H9 (cell line): ENCODE measurements around the gene KRTAP1-1. TPM values are rescaled to one million over a fixed set of nuclear protein-coding genes. Genes with fewer than 3 reads are reported as not detected.

Experiments
- DNase-seq: peaks from one replicate; pipeline ENCODE4 v3.0.0-alpha.2; 2017
- H2AFZ ChIP-seq: one replicate; pipeline ENCODE4 v1.6.1; 2013; ENCODE audit warnings: mild to moderate bottlenecking, low read length, control low read depth, moderate library complexity
- H2AK5ac ChIP-seq: 2 replicates; pipeline ENCODE4 v1.6.1; 2013; ENCODE audit warnings: low read length, control low read depth, mixed read lengths; ENCODE audit not compliant: insufficient read length
- H2BK120ac ChIP-seq: one replicate; pipeline ENCODE4 v1.6.1; 2013; ENCODE audit warnings: low read depth, mild to moderate bottlenecking, low read length, control low read depth, inconsistent platforms; ENCODE audit not compliant: poor library complexity, severe bottlenecking
- H2BK12ac ChIP-seq: 2 replicates; pipeline ENCODE4 v1.6.1; 2013; ENCODE audit warnings: low read length, control low read depth, mixed read lengths, low read depth; ENCODE audit not compliant: insufficient read length
- H2BK15ac ChIP-seq: 2 replicates; pipeline ENCODE4 v1.6.1; 2013; ENCODE audit warnings: low read depth, low read length, control low read depth
- H2BK20ac ChIP-seq: one replicate; pipeline ENCODE4 v1.6.1; 2013; ENCODE audit warnings: low read depth, mild to moderate bottlenecking, low read length, control low read depth, inconsistent platforms; ENCODE audit not compliant: poor library complexity, severe bottlenecking
- H2BK5ac ChIP-seq: 2 replicates; pipeline ENCODE4 v1.6.1; 2013; ENCODE audit warnings: low read length, control low read depth, mixed read lengths; ENCODE audit not compliant: insufficient read length
- H3K14ac ChIP-seq: 2 replicates; pipeline ENCODE4 v1.6.1; 2013; ENCODE audit warnings: low read length, control low read depth; ENCODE audit not compliant: insufficient read depth
- H3K18ac ChIP-seq: 2 replicates; pipeline ENCODE4 v1.6.1; 2013; ENCODE audit warnings: low read depth, mild to moderate bottlenecking, mixed read lengths, low read length, control low read depth; ENCODE audit not compliant: insufficient read length
- H3K23ac ChIP-seq: 2 replicates; pipeline ENCODE4 v1.6.1; 2013; ENCODE audit warnings: low read length, control low read depth, mixed read lengths, low read depth; ENCODE audit not compliant: insufficient read length
- H3K23me2 ChIP-seq: 2 replicates; pipeline ENCODE4 v1.6.1; 2013; ENCODE audit warnings: low read depth, mild to moderate bottlenecking, mixed read lengths, low read length, control low read depth; ENCODE audit not compliant: insufficient read length, poor library complexity, severe bottlenecking
- H3K27ac ChIP-seq: 2 replicates; pipeline ENCODE4 v1.5.1; 2013; ENCODE audit warnings: low read length, control low read depth, mixed read lengths, low read depth; ENCODE audit not compliant: insufficient read length
- H3K27me3 ChIP-seq: 2 replicates; pipeline ENCODE4 v1.6.1; 2013; ENCODE audit warnings: low read length, control low read depth, inconsistent platforms; ENCODE audit not compliant: insufficient read depth
- H3K4ac ChIP-seq: 2 replicates; pipeline ENCODE4 v1.6.1; 2013; ENCODE audit warnings: low read depth, mild to moderate bottlenecking, control low read depth, inconsistent platforms, low read length, moderate library complexity
- H3K4me1 ChIP-seq: 2 replicates; pipeline ENCODE4 v1.6.1; 2013; ENCODE audit warnings: low read length, control low read depth, inconsistent platforms; ENCODE audit not compliant: insufficient read depth
- H3K4me2 ChIP-seq: 2 replicates; pipeline ENCODE4 v1.6.1; 2013; ENCODE audit warnings: low read length, control low read depth, mixed read lengths; ENCODE audit not compliant: insufficient read length, insufficient read depth
- H3K56ac ChIP-seq: 2 replicates; pipeline ENCODE4 v1.6.1; 2013; ENCODE audit warnings: low read depth, mild to moderate bottlenecking, mixed read lengths, low read length, control low read depth; ENCODE audit not compliant: insufficient read length
- H3K79me1 ChIP-seq: 2 replicates; pipeline ENCODE4 v1.6.1; 2013; ENCODE audit warnings: low read depth, mild to moderate bottlenecking, moderate library complexity, low read length, control low read depth, inconsistent platforms; ENCODE audit not compliant: insufficient read depth, poor library complexity, severe bottlenecking
- H3K79me2 ChIP-seq: 2 replicates; pipeline ENCODE4 v1.6.1; 2013; ENCODE audit warnings: low read length, control low read depth, inconsistent platforms; ENCODE audit not compliant: insufficient read depth
- H3K9ac ChIP-seq: 2 replicates; pipeline ENCODE4 v1.6.1; 2013; ENCODE audit warnings: low read length, control low read depth, mixed read lengths; ENCODE audit not compliant: insufficient read length; ENCODE audit errors: extremely low read depth
- H3K9me3 ChIP-seq: one replicate; pipeline ENCODE4 v1.6.1; 2013; ENCODE audit warnings: low read depth, low read length, inconsistent platforms; ENCODE audit not compliant: control insufficient read depth
- H3T11ph ChIP-seq: one replicate; pipeline ENCODE4 v1.6.1; 2013; ENCODE audit warnings: mild to moderate bottlenecking, low read length, control low read depth, inconsistent platforms
- H4K20me1 ChIP-seq: one replicate; pipeline ENCODE4 v1.6.1; 2013; ENCODE audit not compliant: control insufficient read depth, insufficient read length, insufficient read depth
- H4K5ac ChIP-seq: 2 replicates; pipeline ENCODE4 v1.6.1; 2013; ENCODE audit warnings: low read depth, mild to moderate bottlenecking, mixed read lengths, low read length, control low read depth; ENCODE audit not compliant: insufficient read length
- H4K8ac ChIP-seq: replicated peaks from 2 replicates; pipeline ENCODE4 v1.6.1; 2013; ENCODE audit warnings: low read length, control low read depth, mixed read lengths, low read depth; ENCODE audit not compliant: insufficient read length
- H4K91ac ChIP-seq: 2 replicates; pipeline ENCODE4 v1.6.1; 2013; ENCODE audit warnings: low read depth, mild to moderate bottlenecking, moderate library complexity, mixed read lengths, low read length, control low read depth; ENCODE audit not compliant: insufficient read length
- H3K27ac Mint-ChIP-seq, 3 experiments: 2 replicates in 2 of 3; 3 replicates in 1 of 3; pipeline ENCODE4 v1.8.0; 2020 to 2021; ENCODE audit warnings: mixed read lengths in 3 of 3, mild to moderate bottlenecking in 1 of 3, moderate library complexity in 1 of 3
- H3K27me3 Mint-ChIP-seq: 2 replicates; pipeline ENCODE4 v1.8.0; 2021; ENCODE audit warnings: low read depth, mild to moderate bottlenecking, moderate library complexity, mixed read lengths
- H3K36me3 Mint-ChIP-seq, 3 experiments: 2 replicates in 2 of 3; 3 replicates in 1 of 3; pipeline ENCODE4 v1.8.0; 2020 to 2021; ENCODE audit warnings: low read depth in 3 of 3, mixed read lengths in 3 of 3; ENCODE audit not compliant: insufficient read depth in 1 of 3
- H3K4me1 Mint-ChIP-seq, 2 experiments: 2 replicates each; pipeline ENCODE4 v1.8.0; 2020; ENCODE audit warnings: mixed read lengths in 2 of 2
- H3K4me3 Mint-ChIP-seq, 2 experiments: 2 replicates in 1 of 2; 3 replicates in 1 of 2; pipeline ENCODE4 v1.8.0; 2020 to 2021; ENCODE audit warnings: mild to moderate bottlenecking in 2 of 2, mixed read lengths in 2 of 2, moderate library complexity in 1 of 2
- H3K9me3 Mint-ChIP-seq, 2 experiments: 2 replicates in 1 of 2; 3 replicates in 1 of 2; pipeline ENCODE4 v1.8.0; 2020; ENCODE audit warnings: mild to moderate bottlenecking in 2 of 2, mixed read lengths in 2 of 2, moderate library complexity in 1 of 2
- CTCF ChIP-seq: fragments of 200-600 bp; sonication (generic); conservative IDR thresholded peaks from 3 replicates; pipeline ENCODE4 v1.8.0; 2021; ENCODE audit warnings: antibody characterized with exemption, mild to moderate bottlenecking
- WGBS: extraction: QIAGEN DNeasy Blood & Tissue Kit; methylation state at CpG from one replicate; pipeline ENCODE4 v1.1.7; 2013; ENCODE audit warnings: missing lambda C conversion rate, low lambda C conversion rate, mixed read lengths; ENCODE audit not compliant: insufficient read length; ENCODE audit errors: extremely low coverage; 5-methylcytosine and 5-hydroxymethylcytosine counted together
- total RNA-seq: library from RNA; stranded (reverse); gene quantifications from 2 replicates; pipeline ENCODE4 v1.2.1, GENCODE V29; 2021

KRTAP1-1 gene
- total RNA-seq, 1 experiment from 2014 or later: not detected

GRCh38 chr17:41049110-41049509 lies 7.9 kb upstream of the KRTAP1-1 start:
- Mint-ChIP-seq H3K4me3 (no peak overlapping the region), H3K27me3 (no peaks in the 10 kb centered on the region), H3K36me3 (no peaks in the 10 kb centered on the region; a peak in 1 of 7 replicates), H3K9me3 (peaks cover 0 to 6% of the 10 kb centered on the region in 2 experiments; a peak in 2 of 5 replicates), H3K27ac (peak overlapping the region in 1 of 3 experiments; percentile 60; a peak in 1 of 7 replicates), H3K4me1 (peaks cover 19% of the 10 kb centered on the region in 2 experiments)
- H3K23ac ChIP-seq: no peak overlapping the region
- no peaks in the 10 kb centered on the region for H3K23me2 ChIP-seq
- H3K56ac ChIP-seq: no peak overlapping the region
- H3K18ac ChIP-seq: no peak overlapping the region
- no peak overlapping the region for H4K8ac ChIP-seq
- H3K4ac ChIP-seq: no peak overlapping the region
- H4K91ac ChIP-seq: no peak overlapping the region
- H3K79me2 ChIP-seq: no peaks in the 10 kb centered on the region
- H4K20me1 ChIP-seq: no peaks in the 10 kb centered on the region
- TF ChIP-seq CTCF: no peak
- no peak overlapping the region for H3K4me2 ChIP-seq
- H3K9ac ChIP-seq: no peak overlapping the region
- H3K9me3 ChIP-seq: no peaks in the 10 kb centered on the region
- no peak overlapping the region for H3K27ac ChIP-seq
- H2AFZ ChIP-seq: no peak overlapping the region
- no peak overlapping the region for H2BK12ac ChIP-seq
- no peak for DNase-seq
- H3K79me1 ChIP-seq: no peaks in the 10 kb centered on the region
- no peak overlapping the region for H2BK20ac ChIP-seq
- no peak overlapping the region for H2BK5ac ChIP-seq
- no peak overlapping the region for H2AK5ac ChIP-seq
- no peaks in the 10 kb centered on the region for H3K27me3 ChIP-seq
- H3K14ac ChIP-seq: no peak overlapping the region
- H2BK15ac ChIP-seq: no peak overlapping the region
- no CpG with 5 or more reads among the region's 2 CpGs for WGBS
- H2BK120ac ChIP-seq: no peak overlapping the region
- H3K4me1 ChIP-seq: no peaks in the 10 kb centered on the region
- H3T11ph ChIP-seq: no peak overlapping the region
- no peak overlapping the region for H4K5ac ChIP-seq
